GM23338 (cell line): Measurements from ENCODE around the gene CDC42BPA. TPM values are rescaled to one million over a fixed set of nuclear protein-coding genes. Genes with fewer than 3 reads are reported as not detected.

Experiments used
- ATAC-seq: fragments of 200-7000 bp; cut with Tn5 transposase; 3 replicates; pipeline ENCODE4 v1.9.1; 2020
- DNase-seq: peaks from one replicate; pipeline ENCODE4 v3.0.0-alpha.2; 2015; ENCODE audit warnings: low spot score
- H2AFZ ChIP-seq: fragments of 200-600 bp; sonication (generic); 2 replicates; pipeline ENCODE4 v1.8.0; 2016; ENCODE audit warnings: antibody characterized with exemption, mild to moderate bottlenecking, moderate library complexity
- H3F3A ChIP-seq: fragments of 200-600 bp; sonication (generic); replicated peaks from 2 replicates; pipeline ENCODE4 v1.8.0; 2017; ENCODE audit warnings: antibody characterized with exemption, mixed run types, low read depth
- H3K27ac ChIP-seq: fragments of 200-600 bp; sonication (generic); 2 replicates; pipeline ENCODE4 v1.6.1; 2016; ENCODE audit warnings: low read depth
- H3K27me3 ChIP-seq: fragments of 200-600 bp; sonication (generic); 2 replicates; pipeline ENCODE4 v1.8.0; 2016; ENCODE audit warnings: mild to moderate bottlenecking, mixed run types, moderate library complexity; ENCODE audit not compliant: insufficient read depth
- H3K36me3 ChIP-seq: fragments of 200-600 bp; sonication (generic); 2 replicates; pipeline ENCODE4 v1.8.0; 2016; ENCODE audit warnings: mild to moderate bottlenecking; ENCODE audit not compliant: insufficient read depth
- H3K4me1 ChIP-seq: fragments of 200-600 bp; sonication (generic); 2 replicates; pipeline ENCODE4 v1.8.0; 2016; ENCODE audit warnings: mild to moderate bottlenecking, moderate library complexity; ENCODE audit not compliant: insufficient read depth
- H3K4me2 ChIP-seq: fragments of 200-600 bp; sonication (generic); 2 replicates; pipeline ENCODE4 v1.7.1; 2017; ENCODE audit warnings: mixed run types
- H3K4me3 ChIP-seq: fragments of 200-600 bp; sonication (generic); 2 replicates; pipeline ENCODE4 v1.6.1; 2016; ENCODE audit warnings: mixed run types
- H3K79me2 ChIP-seq: fragments of 200-600 bp; sonication (generic); replicated peaks from 2 replicates; pipeline ENCODE4 v1.8.0; 2017; ENCODE audit warnings: mild to moderate bottlenecking; ENCODE audit not compliant: insufficient read depth
- H3K9me2 ChIP-seq: fragments of 200-600 bp; sonication (generic); 2 replicates; pipeline ENCODE4 v1.8.0; 2017; ENCODE audit not compliant: insufficient read depth
- H4K20me1 ChIP-seq: fragments of 200-600 bp; sonication (generic); replicated peaks from 2 replicates; pipeline ENCODE4 v1.8.0; 2017; ENCODE audit warnings: mild to moderate bottlenecking; ENCODE audit not compliant: insufficient read depth
- H3K27ac Mint-ChIP-seq: 2 replicates; pipeline ENCODE4 v1.8.0; 2020; ENCODE audit warnings: inconsistent platforms, mild to moderate bottlenecking, moderate library complexity, mixed read lengths
- H3K27me3 Mint-ChIP-seq: 3 replicates; pipeline ENCODE4 v1.8.0; 2022; ENCODE audit warnings: low read depth, mild to moderate bottlenecking, moderate library complexity, mixed read lengths, inconsistent platforms; ENCODE audit not compliant: insufficient read depth, poor library complexity
- H3K36me3 Mint-ChIP-seq: 3 replicates; pipeline ENCODE4 v1.8.0; 2021; ENCODE audit warnings: low read depth, mild to moderate bottlenecking, inconsistent platforms, moderate library complexity, mixed read lengths
- H3K4me1 Mint-ChIP-seq: 3 replicates; pipeline ENCODE4 v1.8.0; 2020; ENCODE audit warnings: mild to moderate bottlenecking, inconsistent platforms, mixed read lengths
- H3K4me3 Mint-ChIP-seq: 3 replicates; pipeline ENCODE4 v1.8.0; 2021; ENCODE audit warnings: moderate library complexity, mild to moderate bottlenecking, inconsistent platforms, mixed read lengths
- H3K9me3 Mint-ChIP-seq: 3 replicates; pipeline ENCODE4 v1.8.0; 2020; ENCODE audit warnings: moderate library complexity, mild to moderate bottlenecking, inconsistent platforms, mixed read lengths
- ETS1 ChIP-seq: IDR thresholded peaks from 2 replicates; pipeline ENCODE4 v1.6.1; 2016; ENCODE audit warnings: antibody characterized with exemption
- EZH2 ChIP-seq: fragments of 200-600 bp; sonication (generic); IDR thresholded peaks from one replicate; pipeline ENCODE4 v1.8.0; 2017; ENCODE audit warnings: antibody characterized with exemption, mild to moderate bottlenecking, low read depth; ENCODE audit not compliant: unreplicated experiment
- JUNB ChIP-seq: IDR thresholded peaks from one replicate; pipeline ENCODE4 v1.6.1; 2016; ENCODE audit warnings: antibody characterized with exemption; ENCODE audit not compliant: unreplicated experiment
- REST ChIP-seq: IDR thresholded peaks from one replicate; pipeline ENCODE4 v1.6.1; 2018; ENCODE audit warnings: antibody characterized with exemption; ENCODE audit not compliant: unreplicated experiment
- ZNF462 ChIP-seq: fragments of 250-450 bp; sonication (Bioruptor Pico); IDR thresholded peaks from 2 replicates; pipeline ENCODE4 v1.5.0; 2020; ENCODE audit warnings: mild to moderate bottlenecking, moderate library complexity
- polyA plus RNA-seq: library from polyadenylated mRNA; unstranded; fragments of >200 nt; fragmentation: Nextera tagmentation; extraction: Ambion mirVana; gene quantifications from 2 replicates; pipeline ENCODE4 v1.2.1, GENCODE V29; 2016
- total RNA-seq: library from RNA; depleted of rRNA; stranded (reverse); fragments of >200 nt; shearing (Covaris generic); gene quantifications from 2 replicates; pipeline ENCODE4 v1.2.3, GENCODE V29; 2014

The CDC42BPA gene
- total and polyA plus RNA-seq, 2 experiments from 2014 or later, result 17.7 to 40.1 TPM

- peaks cover 18% of the 10 kb centered on the region for H3K27me3 Mint-ChIP-seq
- ATAC-seq (peak; percentile 75), DNase-seq (peak; percentile 41)
- peaks cover 83% of the 10 kb centered on the region for H3K79me2 ChIP-seq
- no peak overlapping the region for H3K27ac Mint-ChIP-seq
- peaks cover 28% of the 10 kb centered on the region for H3K4me1 ChIP-seq
- H3F3A ChIP-seq, result no peaks in the 10 kb centered on the region
- H3K4me3 ChIP-seq, result no peak overlapping the region
- TF ChIP-seq ZNF462 (CRISPR knock-in tag) (no peak), JUNB (no peak), REST (no peak), EZH2 (no peak), ETS1 (no peak)
- H3K4me2 ChIP-seq, result no peak overlapping the region; the same call in 1 of the 2 replicates
- peaks cover 51% of the 10 kb centered on the region for H3K4me1 Mint-ChIP-seq
- H3K36me3 Mint-ChIP-seq, result peaks cover 7% of the 10 kb centered on the region
- no peak overlapping the region for H2AFZ ChIP-seq
- H3K27ac ChIP-seq, result no peak overlapping the region
- 0 out of 2 replicates have a peak, but pooled peaks cover 4% of the 10 kb centered on the region for H3K27me3 ChIP-seq
- H3K4me3 Mint-ChIP-seq, result no peak overlapping the region
- peaks cover 5% of the 10 kb centered on the region; the same call in 2 of the 3 replicates for H3K9me3 Mint-ChIP-seq
- peaks cover 8% of the 10 kb centered on the region; the same call in 1 of the 2 replicates for H4K20me1 ChIP-seq
- H3K9me2 ChIP-seq, result no peaks in the 10 kb centered on the region
- no peaks in the 10 kb centered on the region for H3K36me3 ChIP-seq
Observed at GRCh38 chr1:226945106-226945857, 373.0 kb downstream of the CDC42BPA start.
